PC-3 (cell line): ENCODE measurements around the gene PLXNA1.

Experiments
- EZH2 ChIP-seq: fragments of 300-600 bp; sonication (generic); IDR thresholded peaks from one replicate; pipeline ENCODE4 v1.6.1; 2017; ENCODE audit warnings: antibody characterized with exemption, mild to moderate bottlenecking, low read length; ENCODE audit not compliant: unreplicated experiment
- EZH2phosphoT487 ChIP-seq: fragments of 300-600 bp; sonication (generic); IDR thresholded peaks from 2 replicates; pipeline ENCODE4 v1.6.1; 2018; ENCODE audit warnings: mild to moderate bottlenecking, antibody characterized with exemption, low read length, borderline replicate concordance
- TF ChIP-seq, protein P1 (sequence below): fragments of 300-600 bp; sonication (generic); conservative IDR thresholded peaks from 2 replicates; pipeline ENCODE4 v1.5.1; 2017; ENCODE audit warnings: antibody characterized with exemption, low read depth, mild to moderate bottlenecking, low read length

DNA sequence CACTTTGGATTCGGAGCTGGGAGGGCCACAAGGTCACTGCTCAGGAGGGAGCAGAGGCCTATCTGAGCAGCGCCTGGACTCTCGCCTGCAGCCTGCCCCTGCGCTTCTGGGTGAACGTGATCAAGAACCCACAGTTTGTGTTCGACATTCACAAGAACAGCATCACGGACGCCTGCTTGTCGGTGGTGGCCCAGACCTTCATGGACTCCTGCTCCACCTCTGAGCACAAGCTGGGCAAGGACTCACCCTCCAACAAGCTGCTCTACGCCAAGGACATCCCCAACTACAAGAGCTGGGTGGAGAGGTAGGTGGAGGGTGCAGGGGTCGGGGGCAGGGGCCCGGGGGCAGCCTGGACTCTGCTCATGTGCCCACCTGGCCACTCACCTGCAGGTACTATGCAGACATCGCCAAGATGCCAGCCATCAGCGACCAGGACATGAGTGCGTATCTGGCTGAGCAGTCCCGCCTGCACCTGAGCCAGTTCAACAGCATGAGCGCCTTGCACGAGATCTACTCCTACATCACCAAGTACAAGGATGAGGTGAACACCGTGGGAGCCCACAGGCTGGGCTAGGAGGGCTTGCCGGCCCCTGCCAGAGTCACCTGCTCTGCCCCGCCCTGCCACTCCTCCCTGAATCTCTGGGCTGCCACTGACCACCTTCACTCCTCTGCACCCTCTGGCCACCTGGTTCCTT is 49.5 kb downstream of the PLXNA1 start:
- TF ChIP-seq, protein P1, sequence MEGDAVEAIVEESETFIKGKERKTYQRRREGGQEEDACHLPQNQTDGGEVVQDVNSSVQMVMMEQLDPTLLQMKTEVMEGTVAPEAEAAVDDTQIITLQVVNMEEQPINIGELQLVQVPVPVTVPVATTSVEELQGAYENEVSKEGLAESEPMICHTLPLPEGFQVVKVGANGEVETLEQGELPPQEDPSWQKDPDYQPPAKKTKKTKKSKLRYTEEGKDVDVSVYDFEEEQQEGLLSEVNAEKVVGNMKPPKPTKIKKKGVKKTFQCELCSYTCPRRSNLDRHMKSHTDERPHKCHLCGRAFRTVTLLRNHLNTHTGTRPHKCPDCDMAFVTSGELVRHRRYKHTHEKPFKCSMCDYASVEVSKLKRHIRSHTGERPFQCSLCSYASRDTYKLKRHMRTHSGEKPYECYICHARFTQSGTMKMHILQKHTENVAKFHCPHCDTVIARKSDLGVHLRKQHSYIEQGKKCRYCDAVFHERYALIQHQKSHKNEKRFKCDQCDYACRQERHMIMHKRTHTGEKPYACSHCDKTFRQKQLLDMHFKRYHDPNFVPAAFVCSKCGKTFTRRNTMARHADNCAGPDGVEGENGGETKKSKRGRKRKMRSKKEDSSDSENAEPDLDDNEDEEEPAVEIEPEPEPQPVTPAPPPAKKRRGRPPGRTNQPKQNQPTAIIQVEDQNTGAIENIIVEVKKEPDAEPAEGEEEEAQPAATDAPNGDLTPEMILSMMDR: no peak
- TF ChIP-seq EZH2 (no peak), EZH2phosphoT487 (no peak)
